ENCODE results near the gene SCYL1. TPM values are rescaled to one million over a fixed set of nuclear protein-coding genes. Genes with fewer than 3 reads are reported as not detected.

The SCYL1 gene
- total RNA-seq, 2 experiments from 2014 or later = 57.4 to 60.7 TPM

DNA sequence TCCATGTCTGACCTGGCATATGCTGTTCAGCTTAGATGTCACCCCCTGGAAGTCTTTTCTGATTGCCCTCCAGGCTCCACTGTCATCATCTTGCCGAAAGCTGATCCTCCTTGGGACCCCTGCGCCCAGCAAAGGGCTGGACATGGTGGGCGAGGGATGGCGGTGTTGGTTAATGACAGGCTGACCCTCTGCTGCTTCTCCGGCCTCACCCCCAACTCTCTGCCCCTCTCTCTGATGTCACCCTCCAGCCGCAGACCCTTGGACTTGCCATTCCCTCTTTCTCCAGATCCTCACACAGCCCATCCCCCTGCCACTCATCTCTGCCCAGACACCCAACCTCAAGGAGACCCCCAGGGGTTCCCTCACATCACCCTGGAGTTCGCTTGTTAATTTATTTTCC is 53.3 kb downstream of the SCYL1 start:
- H3K36me3 Mint-ChIP-seq (ENCODE audit: low read depth) = peaks cover 63% of the 10 kb centered on the region
- POLR2A ChIA-PET = interaction anchor here (1.0 to 3.6 kb wide), 5 partner anchors 10 to 53 kb away, joined by 3 to 27 read pairs (median 16); partner anchors contain the start of genes PCNX3 and SCYL1
- Histone ChIP-seq H3K27ac (ENCODE audit: low read depth in 1 of 2, low read length in 2 of 2) (peak overlapping the region in 1 of 2 donors; percentile 61), H3K36me3 (ENCODE audit: insufficient read depth, low read length) (peaks cover 55% of the 10 kb centered on the region), H3K4me1 (ENCODE audit: insufficient read depth, low read length) (peaks cover 57% of the 10 kb centered on the region), H3K4me3 (ENCODE audit: low read length) (peak overlapping the region; percentile 71), H3K27me3 (ENCODE audit: control insufficient read depth in 1 of 2, insufficient read depth in 2 of 2, low read length in 2 of 2) (no peaks in the 10 kb centered on the region), H3K9me3 (ENCODE audit: control insufficient read depth in 1 of 2, insufficient read depth in 1 of 2, low read length in 2 of 2) (no peaks in the 10 kb centered on the region)
- no peak for TF ChIP-seq CTCF (IDR thresholded peaks at IDR 0.05)
- H3K27me3 Mint-ChIP-seq = no peaks in the 10 kb centered on the region
- ATAC-seq (ENCODE audit: poor library complexity) (no peak), DNase-seq (no peak)
- peaks cover 36% of the 10 kb centered on the region for H3K4me1 Mint-ChIP-seq (ENCODE audit: low read depth)
- no peaks in the 10 kb centered on the region for H3K9me3 Mint-ChIP-seq
- intact Hi-C loops (cut with DNase I, micrococcal nuclease) = loop anchor here in 1 of 2 experiments (1.0 to 10.0 kb wide), 2 partner anchors 12 to 53 kb away; partner anchors contain the start of gene SCYL1
- peak overlapping the region; percentile 37 for H3K27ac Mint-ChIP-seq
- CTCF ChIA-PET = interaction anchor here (2.3 to 4.1 kb wide), 3 partner anchors 10 to 38 kb away, joined by 9 to 31 read pairs (median 30); no protein-coding TSS in a partner anchor
- peak overlapping the region; percentile 67 for H3K4me3 Mint-ChIP-seq

- Mint-ChIP-seq H3K27me3 (no peaks in the 10 kb centered on the region), H3K4me1 (ENCODE audit: low read depth) (peaks cover 31% of the 10 kb centered on the region), H3K9me3 (no peaks in the 10 kb centered on the region), H3K27ac (peak overlapping the region; percentile 37), H3K36me3 (ENCODE audit: low read depth) (peaks cover 62% of the 10 kb centered on the region), H3K4me3 (peak overlapping the region; percentile 67)
- no peak for TF ChIP-seq CTCF (IDR thresholded peaks at IDR 0.05)
- ATAC-seq (ENCODE audit: poor library complexity) (no peak), DNase-seq (no peak)
- ChIA-PET POLR2A (interaction anchor here (1.0 kb wide), 1 partner anchor 9 kb away, joined by 3 read pairs; no protein-coding TSS in a partner anchor), CTCF (interaction anchor here (4.1 kb wide), 1 partner anchor 10 kb away, joined by 31 read pairs; no protein-coding TSS in a partner anchor)
- intact Hi-C loops (cut with DNase I, micrococcal nuclease) = loop anchor here in 1 of 2 experiments (1.0 to 10.0 kb wide), 2 partner anchors 12 to 54 kb away; partner anchors contain the start of gene SCYL1
- Histone ChIP-seq H3K27me3 (ENCODE audit: control insufficient read depth in 1 of 2, insufficient read depth in 2 of 2, low read length in 2 of 2) (no peaks in the 10 kb centered on the region), H3K9me3 (ENCODE audit: control insufficient read depth in 1 of 2, insufficient read depth in 1 of 2, low read length in 2 of 2) (no peaks in the 10 kb centered on the region), H3K36me3 (ENCODE audit: insufficient read depth, low read length) (peaks cover 51% of the 10 kb centered on the region), H3K4me3 (ENCODE audit: low read length) (no peak overlapping the region), H3K27ac (ENCODE audit: low read depth in 1 of 2, low read length in 2 of 2) (no peak overlapping the region), H3K4me1 (ENCODE audit: insufficient read depth, low read length) (peaks cover 52% of the 10 kb centered on the region)
Observed at GRCh38 chr11:65578667-65579066, 53.8 kb downstream of the SCYL1 start.

- no peak overlapping the region for H3K4me3 ChIP-seq (ENCODE audit: low read length)
- no peaks in the 10 kb centered on the region for H3K27me3 ChIP-seq (ENCODE audit: control insufficient read depth in 1 of 2, insufficient read depth in 2 of 2, low read length in 2 of 2)
- no peaks in the 10 kb centered on the region for H3K9me3 ChIP-seq (ENCODE audit: control insufficient read depth in 1 of 2, insufficient read depth in 1 of 2, low read length in 2 of 2)
- ChIA-PET CTCF (no interaction called here), POLR2A (interaction anchor here (1.0 kb wide), 1 partner anchor 9 kb away, joined by 3 read pairs; no protein-coding TSS in a partner anchor)
- intact Hi-C loops (cut with DNase I, micrococcal nuclease) = loop anchor here in 1 of 2 experiments (10.0 kb wide), 1 partner anchor 54 kb away; the partner anchor contains the start of gene SCYL1
- no peak for ATAC-seq (ENCODE audit: poor library complexity)
- DNase-seq = no peak
- Mint-ChIP-seq H3K4me3 (peak overlapping the region; percentile 56), H3K27ac (peak overlapping the region; percentile 37), H3K36me3 (ENCODE audit: low read depth) (peaks cover 64% of the 10 kb centered on the region), H3K27me3 (no peaks in the 10 kb centered on the region), H3K4me1 (ENCODE audit: low read depth) (peaks cover 31% of the 10 kb centered on the region), H3K9me3 (no peaks in the 10 kb centered on the region)
- H3K36me3 ChIP-seq (ENCODE audit: insufficient read depth, low read length) = peaks cover 54% of the 10 kb centered on the region
- no peak overlapping the region for H3K27ac ChIP-seq (ENCODE audit: low read depth in 1 of 2, low read length in 2 of 2)
- TF ChIP-seq CTCF (IDR thresholded peaks at IDR 0.05) = no peak
- peaks cover 50% of the 10 kb centered on the region for H3K4me1 ChIP-seq (ENCODE audit: insufficient read depth, low read length)
Observed at GRCh38 chr11:65579291-65579690, 54.4 kb downstream of the SCYL1 start.

All from CD4-positive, alpha-beta T cell (primary cell).